Ovary (tissue), 9 donors: ENCODE results near the gene CPT1C. TPM values are rescaled to one million over a fixed set of nuclear protein-coding genes. Genes with fewer than 3 reads are reported as not detected.

ENCODE experiments used
- DNase-seq, 5 donors: peaks; one replicate each; pipeline ENCODE4 v3.0.0-alpha.2; 2019 to 2020
- H3K27ac ChIP-seq, 2 donors: fragments of 200-600 bp; one replicate each; pipeline versions ENCODE4 v1.5.1 to v1.8.0; 2019 to 2022
- H3K27me3 ChIP-seq: fragments of 200-600 bp; one replicate; pipeline ENCODE4 v1.8.0; 2022
- H3K36me3 ChIP-seq: fragments of 200-600 bp; sonication (generic); one replicate; pipeline ENCODE4 v1.5.1; 2019
- H3K4me1 ChIP-seq: one replicate; pipeline ENCODE4 v1.8.1; 2013; ENCODE audit warnings: mild to moderate bottlenecking, moderate library complexity; ENCODE audit not compliant: insufficient read depth
- H3K4me3 ChIP-seq: fragments of 200-600 bp; sonication (generic); one replicate; pipeline ENCODE4 v1.5.1; 2017
- H3K9me3 ChIP-seq, 2 donors: fragments of 200-600 bp in 1 of 2; sonication (generic) in 1 of 2; one replicate each; pipeline versions ENCODE4 v1.5.1 to v1.8.1; 2013 to 2019; ENCODE audit warnings: mild to moderate bottlenecking in 1 of 2, moderate library complexity in 1 of 2
- CTCF ChIP-seq, 3 donors: fragments of 450-650 bp in 2 of 3; fragments of 200-600 bp in 1 of 3; IDR thresholded peaks; one replicate each; pipeline versions ENCODE4 v1.5.1 to v1.8.0; 2016 to 2022; ENCODE audit warnings: antibody characterized with exemption in 3 of 3, mild to moderate bottlenecking in 1 of 3
- EP300 ChIP-seq: sonication (generic); formaldehyde crosslinking; IDR thresholded peaks from one replicate; pipeline ENCODE4 v1.6.1; 2017; ENCODE audit warnings: antibody characterized with exemption
- POLR2A ChIP-seq: fragments of 450-650 bp; IDR thresholded peaks from one replicate; pipeline ENCODE4 v1.6.1; 2017; ENCODE audit warnings: antibody characterized with exemption, mild to moderate bottlenecking, moderate library complexity
- WGBS, 3 donors: extraction: QIAGEN DNeasy Blood & Tissue Kit in 1 of 3; methylation state at CpG; one replicate each; pipeline versions ENCODE4 v1.1.5 to v1.1.7; 2013 to 2017; 5-methylcytosine and 5-hydroxymethylcytosine counted together
- intact Hi-C, 4 donors: fragments of 100-400 bp; cut with DNase I; formaldehyde crosslinking; loops; one replicate each; pipeline versions ENCODE4 v1.11.0 to v1.15.1; 2022 to 2023
- polyA plus RNA-seq, 2 donors: library from polyadenylated mRNA; stranded (reverse); fragments of 200-250 nt in 1 of 2; fragments of 350-450 nt in 1 of 2; fragmentation: Illumina TruSeq in 1 of 2; extraction: RNeasy Lipid Tissue Mini Kit (QIAGEN cat#74804) in 1 of 2; gene quantifications; one replicate each; pipeline ENCODE4 v1.2.3, GENCODE V29; 2013 to 2014
- total RNA-seq, 7 donors: library from RNA; depleted of rRNA in 2 of 7; stranded (reverse); fragments of >200 nt in 2 of 7; fragmentation: NEBNext Ultra II Directional in 3 of 7; extraction: Animal tissue kit (Norgen Biotek cat#: 25700) in 3 of 7; gene quantifications; one replicate each; pipeline versions ENCODE4 v1.1.0 to v1.2.4, GENCODE V29; 2016 to 2023
- donor health status: DM: no; HTN: no; CAD: no; lungs with moderate emphysema.
- donor health status: DM: no; HTN: no; CAD: no.
- donor health status: Bipolar disorder and iron deficiency.
- donor health status: DM: yes; HTN: yes; CAD: no.
- donor health status: DM: no; HTN: no; CAD: no.
- donor health status: DM: yes; HTN: yes; CAD: no.

Gene CPT1C
- total and polyA plus RNA-seq, 9 donors, result 4.6 to 25.8 (median 12.9) TPM

DNA sequence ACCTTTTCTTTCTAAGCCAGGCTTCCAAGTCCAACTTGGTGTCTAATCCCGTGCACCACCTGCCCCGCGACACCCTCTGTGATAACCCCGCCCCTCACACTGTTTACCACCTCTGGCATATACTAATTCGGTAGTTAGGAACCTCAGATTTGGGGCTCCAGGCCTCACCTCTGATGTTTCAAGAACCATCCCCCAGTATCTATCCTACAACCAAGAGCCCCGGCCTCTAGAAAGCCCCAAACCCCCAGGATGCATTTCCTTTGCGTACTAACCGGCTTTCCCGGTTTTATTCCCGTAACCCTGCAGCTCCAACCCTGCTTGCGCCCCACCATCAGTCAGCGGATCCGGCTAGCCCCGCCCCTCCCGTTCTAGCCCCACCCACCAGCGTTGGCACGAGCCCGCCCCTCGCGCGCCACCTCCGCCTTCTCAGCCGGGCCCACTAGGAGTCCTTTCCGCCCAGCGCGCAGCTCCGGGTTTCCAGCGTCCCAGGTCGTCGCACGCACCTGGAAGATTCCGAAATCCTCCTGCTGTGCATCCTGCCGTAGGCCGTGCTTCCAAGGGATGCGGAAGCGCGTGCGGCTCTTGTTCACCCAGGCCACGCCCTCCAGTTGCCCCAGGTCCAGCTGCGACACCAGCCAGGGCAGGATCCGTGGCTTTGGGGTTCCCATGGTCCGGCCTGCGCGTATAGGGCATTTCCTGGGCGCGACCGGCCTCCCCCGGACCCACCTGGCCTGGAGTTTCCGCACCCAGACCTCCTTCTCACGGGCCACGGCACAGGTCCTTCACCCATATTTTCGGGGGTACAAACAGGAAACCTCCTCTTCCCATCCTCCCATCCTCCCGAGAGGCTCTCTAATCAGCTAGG is 26.5 kb upstream of the CPT1C start:
- H3K9me3 ChIP-seq, result no peaks in the 10 kb centered on the region
- peak; percentile 90 to 93 (median 91) for DNase-seq
- intact Hi-C loops, result loop anchor here in 1 of 4 donors (2.0 kb wide), 1 partner anchor 22 kb away; the partner anchor contains the start of gene SCAF1
- H3K27ac ChIP-seq, result peak overlapping the region in 1 of 2 donors; percentile 69
- no peaks in the 10 kb centered on the region for H3K36me3 ChIP-seq
- 0 to 1% (median 0%) methylated on average over 41 to 53 of the region's 53 CpGs for WGBS, 3 donors
- H3K27me3 ChIP-seq, result no peaks in the 10 kb centered on the region
- peak overlapping the region; percentile 78 for H3K4me3 ChIP-seq
- peaks cover 4% of the 10 kb centered on the region for H3K4me1 ChIP-seq
- no peak for TF ChIP-seq EP300
- TF ChIP-seq CTCF (IDR thresholded peaks at IDR 0.05), result peak in 2 of 3 donors; percentile 43 to 66
- TF ChIP-seq POLR2A, result peak; percentile 46

DNA sequence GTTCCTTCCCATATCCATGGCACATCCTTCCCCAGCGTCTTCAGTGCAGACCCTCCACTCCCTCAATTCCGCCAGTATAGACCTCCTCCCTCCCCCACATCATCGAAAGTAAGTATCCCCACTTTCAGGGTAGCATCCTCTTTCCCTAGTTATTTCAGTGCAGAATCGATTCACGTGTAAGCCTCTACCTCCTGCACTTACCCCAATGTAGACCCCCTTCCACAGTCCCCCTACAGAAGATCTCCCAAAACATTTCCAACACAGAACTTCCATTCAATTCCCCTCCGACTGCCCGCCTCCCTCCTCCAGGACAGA is 25.9 kb upstream of the CPT1C start:
- peak overlapping the region; percentile 78 for H3K4me3 ChIP-seq
- WGBS, 3 donors, result 0 to 1% (median 0%) methylated on average over 7 of the region's 7 CpGs
- H3K27me3 ChIP-seq, result no peaks in the 10 kb centered on the region
- H3K4me1 ChIP-seq, result peaks cover 4% of the 10 kb centered on the region
- intact Hi-C loops, result loop anchor here in 1 of 4 donors (2.0 kb wide), 1 partner anchor 22 kb away; the partner anchor contains the start of gene SCAF1
- no peaks in the 10 kb centered on the region for H3K9me3 ChIP-seq
- H3K36me3 ChIP-seq, result no peaks in the 10 kb centered on the region
- TF ChIP-seq POLR2A (no peak), CTCF (IDR thresholded peaks at IDR 0.05) (no peak), EP300 (no peak)
- H3K27ac ChIP-seq, result peak overlapping the region; percentile 14 to 69
- no peak for DNase-seq

- WGBS, 3 donors, result 0 to 1% (median 1%) methylated on average over 49 to 50 of the region's 50 CpGs
- H3K27me3 ChIP-seq, result no peaks in the 10 kb centered on the region
- DNase-seq, result peak; percentile 98 to 99 (median 99)
- no peaks in the 10 kb centered on the region for H3K9me3 ChIP-seq
- peak within 1 kb of the TSS; percentile 78 for H3K4me3 ChIP-seq
- peak; percentile 54 for TF ChIP-seq POLR2A
- no peak for TF ChIP-seq EP300
- peak in 1 of 3 donors; percentile 27 for TF ChIP-seq CTCF (IDR thresholded peaks at IDR 0.05)
- intact Hi-C loops, result loop anchor here in 1 of 4 donors (2.0 kb wide), 1 partner anchor 23 kb away; the partner anchor contains the start of gene SCAF1
- H3K27ac ChIP-seq, result peak within 1 kb of the TSS; percentile 54 to 69
- H3K4me1 ChIP-seq, result peaks cover 4% of the 10 kb centered on the region
- H3K36me3 ChIP-seq, result no peaks in the 10 kb centered on the region
These were observed 25.4 kb upstream of the CPT1C start, which contains the start of the genes BCL2L12 and IRF3 for GRCh38 chr19:49665351-49666119. Gene BCL2L12 (plus strand): TSS chr19:49665933. CDS start chr19:49666693, 760 bp downstream. Gene IRF3 (minus strand): TSS chr19:49665857. CDS start chr19:49664838, 1,019 bp downstream.

DNA sequence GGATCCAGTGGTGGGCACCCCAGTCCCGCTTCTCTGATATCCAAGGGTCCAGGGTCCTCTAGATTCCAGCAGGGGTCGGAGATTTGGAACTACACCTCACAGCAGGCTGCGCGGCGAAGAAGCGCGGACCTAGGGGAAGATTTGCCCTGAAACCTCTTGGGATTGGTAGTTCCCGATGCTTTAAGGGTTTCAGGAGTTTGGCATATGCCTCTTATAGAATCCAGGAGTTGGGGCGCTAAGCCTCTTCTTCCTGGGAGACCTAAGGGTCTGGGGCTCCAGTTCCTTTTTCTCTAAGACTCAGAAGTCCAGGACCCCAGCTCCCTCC is 24.8 kb upstream of the CPT1C start:
- Histone ChIP-seq H3K4me3 (peak overlapping the region; percentile 78), H3K4me1 (peaks cover 4% of the 10 kb centered on the region), H3K27ac (peak overlapping the region; percentile 54 to 69), H3K27me3 (no peaks in the 10 kb centered on the region), H3K36me3 (no peaks in the 10 kb centered on the region), H3K9me3 (no peaks in the 10 kb centered on the region)
- 0% methylated on average over 9 of the region's 9 CpGs for WGBS, 3 donors
- no peak for DNase-seq
- TF ChIP-seq EP300, result no peak
- no peak for TF ChIP-seq CTCF (IDR thresholded peaks at IDR 0.05)
- TF ChIP-seq POLR2A, result no peak
- intact Hi-C loops, result no loop called here
